ENCODE data around the gene UNC119B. TPM values are rescaled to one million over a fixed set of nuclear protein-coding genes. Genes with fewer than 3 reads are reported as not detected.
A peak's percentile ranks its signal among the peaks of the same experiment; 100 is the strongest.
"Not testable (repeated sequence)": the region's sequence is repeated elsewhere in the genome, so short reads cannot be mapped to it uniquely, and the experiment has no call there.

The UNC119B gene
- total RNA-seq, 1 donor = 5.6 TPM

GRCh38 chr12:120720987-120721801 is 10.9 kb downstream of the UNC119B start:
- Histone ChIP-seq H3K27me3 (ENCODE audit: insufficient read depth, low read length) (no peaks in the 10 kb centered on the region), H3K9me3 (ENCODE audit: low read depth, low read length) (no peaks in the 10 kb centered on the region), H3K4me1 (ENCODE audit: insufficient read depth, low read length) (peaks cover 47% of the 10 kb centered on the region), H3K4me3 (ENCODE audit: low read length) (no peak overlapping the region)

GRCh38 chr12:120721866-120722265 is 11.6 kb downstream of the UNC119B start:
- H3K4me3 ChIP-seq (ENCODE audit: low read length) = no peak overlapping the region
- no peaks in the 10 kb centered on the region for H3K9me3 ChIP-seq (ENCODE audit: low read depth, low read length)
- peaks cover 51% of the 10 kb centered on the region for H3K4me1 ChIP-seq (ENCODE audit: insufficient read depth, low read length)
- no peaks in the 10 kb centered on the region for H3K27me3 ChIP-seq (ENCODE audit: insufficient read depth, low read length)

GRCh38 chr12:120722784-120723183 is 12.5 kb downstream of the UNC119B start:
- Histone ChIP-seq H3K4me1 (ENCODE audit: insufficient read depth, low read length) (peaks cover 51% of the 10 kb centered on the region), H3K27me3 (ENCODE audit: insufficient read depth, low read length) (no peaks in the 10 kb centered on the region), H3K9me3 (ENCODE audit: low read depth, low read length) (no peaks in the 10 kb centered on the region), H3K4me3 (ENCODE audit: low read length) (no peak overlapping the region)

GRCh38 chr12:120724720-120725119 is 14.5 kb downstream of the UNC119B start:
- H3K9me3 ChIP-seq (ENCODE audit: low read depth, low read length) = no peaks in the 10 kb centered on the region
- peaks cover 46% of the 10 kb centered on the region for H3K4me1 ChIP-seq (ENCODE audit: insufficient read depth, low read length)
- H3K4me3 ChIP-seq (ENCODE audit: low read length) = no peak overlapping the region
- H3K27me3 ChIP-seq (ENCODE audit: insufficient read depth, low read length) = no peaks in the 10 kb centered on the region

GRCh38 chr12:120725151-120725658 is 14.9 kb downstream of the UNC119B start:
- peak overlapping the region; percentile 67 for H3K4me3 ChIP-seq (ENCODE audit: low read length)
- peaks cover 41% of the 10 kb centered on the region for H3K4me1 ChIP-seq (ENCODE audit: insufficient read depth, low read length)
- H3K9me3 ChIP-seq (ENCODE audit: low read depth, low read length) = no peaks in the 10 kb centered on the region
- no peaks in the 10 kb centered on the region for H3K27me3 ChIP-seq (ENCODE audit: insufficient read depth, low read length)

GRCh38 chr12:120725659-120726509 is 15.6 kb downstream of the UNC119B start, which contains the start of gene ACADS:
Gene ACADS (plus strand): TSS chr12:120725826. CDS start chr12:120725886, 60 bp downstream.
- Histone ChIP-seq H3K27me3 (ENCODE audit: insufficient read depth, low read length) (no peaks in the 10 kb centered on the region), H3K9me3 (ENCODE audit: low read depth, low read length) (no peaks in the 10 kb centered on the region), H3K4me3 (ENCODE audit: low read length) (peak within 1 kb of the TSS; percentile 67), H3K4me1 (ENCODE audit: insufficient read depth, low read length) (peaks cover 34% of the 10 kb centered on the region)

GRCh38 chr12:120726510-120726793 is 16.2 kb downstream of the UNC119B start:
- Histone ChIP-seq H3K27me3 (ENCODE audit: insufficient read depth, low read length) (no peaks in the 10 kb centered on the region), H3K4me1 (ENCODE audit: insufficient read depth, low read length) (peaks cover 28% of the 10 kb centered on the region), H3K9me3 (ENCODE audit: low read depth, low read length) (no peaks in the 10 kb centered on the region), H3K4me3 (ENCODE audit: low read length) (peak overlapping the region; percentile 67)

- no peak overlapping the region for H3K4me3 ChIP-seq (ENCODE audit: low read length)
- H3K9me3 ChIP-seq (ENCODE audit: low read depth, low read length) = no peaks in the 10 kb centered on the region
- no peaks in the 10 kb centered on the region for H3K27me3 ChIP-seq (ENCODE audit: insufficient read depth, low read length)
- peaks cover 23% of the 10 kb centered on the region for H3K4me1 ChIP-seq (ENCODE audit: insufficient read depth, low read length)
These were observed 16.7 kb downstream of the UNC119B start for GRCh38 chr12:120726961-120727360.

GRCh38 chr12:120732198-120732597 is 21.9 kb downstream of the UNC119B start:
- H3K9me3 ChIP-seq (ENCODE audit: low read depth, low read length); H3K4me3 ChIP-seq (ENCODE audit: low read length); H3K4me1 ChIP-seq (ENCODE audit: insufficient read depth, low read length); H3K27me3 ChIP-seq (ENCODE audit: insufficient read depth, low read length): not testable (repeated sequence)

- Histone ChIP-seq H3K4me3 (ENCODE audit: low read length) (no peak overlapping the region), H3K4me1 (ENCODE audit: insufficient read depth, low read length) (no peaks in the 10 kb centered on the region), H3K27me3 (ENCODE audit: insufficient read depth, low read length) (no peaks in the 10 kb centered on the region), H3K9me3 (ENCODE audit: low read depth, low read length) (no peaks in the 10 kb centered on the region)
These were observed 23.3 kb downstream of the UNC119B start for GRCh38 chr12:120733574-120733973.

GRCh38 chr12:120734210-120734609 is 24.0 kb downstream of the UNC119B start:
- Histone ChIP-seq H3K27me3 (ENCODE audit: insufficient read depth, low read length) (no peaks in the 10 kb centered on the region), H3K4me1 (ENCODE audit: insufficient read depth, low read length) (no peaks in the 10 kb centered on the region), H3K9me3 (ENCODE audit: low read depth, low read length) (no peaks in the 10 kb centered on the region), H3K4me3 (ENCODE audit: low read length) (no peak overlapping the region)

GRCh38 chr12:120735181-120735580 is 24.9 kb downstream of the UNC119B start:
- no peaks in the 10 kb centered on the region for H3K27me3 ChIP-seq (ENCODE audit: insufficient read depth, low read length)

GRCh38 chr12:120736404-120737331 is 26.4 kb downstream of the UNC119B start:
- Histone ChIP-seq H3K9me3 (ENCODE audit: low read depth, low read length) (no peaks in the 10 kb centered on the region), H3K4me1 (ENCODE audit: insufficient read depth, low read length) (no peaks in the 10 kb centered on the region), H3K27me3 (ENCODE audit: insufficient read depth, low read length) (no peaks in the 10 kb centered on the region), H3K4me3 (ENCODE audit: low read length) (no peak overlapping the region)

More at GRCh38 chr12:120735181-120735580, 24.9 kb downstream of the UNC119B start:
- Histone ChIP-seq H3K4me3 (ENCODE audit: low read length) (no peak overlapping the region), H3K9me3 (ENCODE audit: low read depth, low read length) (no peaks in the 10 kb centered on the region), H3K4me1 (ENCODE audit: insufficient read depth, low read length) (no peaks in the 10 kb centered on the region)

- Histone ChIP-seq H3K4me1 (ENCODE audit: insufficient read depth, low read length) (no peaks in the 10 kb centered on the region), H3K9me3 (ENCODE audit: low read depth, low read length) (no peaks in the 10 kb centered on the region), H3K27me3 (ENCODE audit: insufficient read depth, low read length) (no peaks in the 10 kb centered on the region), H3K4me3 (ENCODE audit: low read length) (no peak overlapping the region)
These were observed 27.4 kb downstream of the UNC119B start for GRCh38 chr12:120737557-120738251.
